ENCODE measurements around the gene TBKBP1. TPM values are rescaled to one million over a fixed set of nuclear protein-coding genes. Genes with fewer than 3 reads are reported as not detected.

TBKBP1 gene
- total RNA-seq, 2 experiments from 2014 or later: 2.6 to 3.0 TPM

- H3K36me3 Mint-ChIP-seq: peaks cover 21% of the 10 kb centered on the region
- DNase-seq: no peak
- CTCF ChIA-PET: interaction anchor here (0.7 to 2.1 kb wide), 4 partner anchors 29 to 91 kb away, joined by 3 to 6 read pairs (median 4); no protein-coding TSS in a partner anchor
- no peak overlapping the region for H3K27ac Mint-ChIP-seq
- ATAC-seq: no peak
- peaks cover 16% of the 10 kb centered on the region for H3K9me3 Mint-ChIP-seq (ENCODE audit: low read depth)
- H3K27me3 Mint-ChIP-seq: peaks cover 17% of the 10 kb centered on the region
- no peak overlapping the region for H3K4me3 Mint-ChIP-seq
- peaks cover 16% of the 10 kb centered on the region for H3K4me1 Mint-ChIP-seq
These were observed 66.6 kb downstream of the TBKBP1 start for GRCh38 chr17:47760409-47761140.

Other genes starting within 250 kb of the TBKBP1 start
- 10 to 100 TPM; 97.7 to 97.9 TPM for gene NPEPPS, start 163.1 kb upstream of the TBKBP1 start, total RNA-seq
- gene KPNB1, start 44.2 kb upstream of the TBKBP1 start, total RNA-seq: 100 to 1,000 TPM; 413 to 525 TPM
- gene TBX21, start 39.1 kb downstream of the TBKBP1 start, total RNA-seq: 10 to 100 TPM; 59.0 to 68.4 TPM
- 10 to 100 TPM; 30.3 to 47.8 TPM for gene OSBPL7, start 127.6 kb downstream of the TBKBP1 start, total RNA-seq
- gene MRPL10, start 137.4 kb downstream of the TBKBP1 start, total RNA-seq: 10 to 100 TPM; 54.4 to 64.9 TPM
- gene LRRC46, start 137.5 kb downstream of the TBKBP1 start, total RNA-seq: under 1 TPM; 0.14 to 0.44 TPM
- gene SCRN2, start 147.1 kb downstream of the TBKBP1 start, total RNA-seq: 10 to 100 TPM; 28.1 to 33.8 TPM
- under 1 TPM in 1 of 2 experiments, not detected in 1; 0.12 TPM for gene SP6, start 157.0 kb downstream of the TBKBP1 start, total RNA-seq
- 10 to 100 TPM; 21.7 to 22.9 TPM for gene SP2, start 202.1 kb downstream of the TBKBP1 start, total RNA-seq
- gene PNPO, start 247.4 kb downstream of the TBKBP1 start, total RNA-seq: 10 to 100 TPM; 28.0 to 30.4 TPM